ENCODE measurements around the gene CLASP2.
"Not testable (repeated sequence)": the region's sequence is repeated elsewhere in the genome, so short reads cannot be mapped to it uniquely, and the experiment has no call there.

CLASP2 gene

DNA sequence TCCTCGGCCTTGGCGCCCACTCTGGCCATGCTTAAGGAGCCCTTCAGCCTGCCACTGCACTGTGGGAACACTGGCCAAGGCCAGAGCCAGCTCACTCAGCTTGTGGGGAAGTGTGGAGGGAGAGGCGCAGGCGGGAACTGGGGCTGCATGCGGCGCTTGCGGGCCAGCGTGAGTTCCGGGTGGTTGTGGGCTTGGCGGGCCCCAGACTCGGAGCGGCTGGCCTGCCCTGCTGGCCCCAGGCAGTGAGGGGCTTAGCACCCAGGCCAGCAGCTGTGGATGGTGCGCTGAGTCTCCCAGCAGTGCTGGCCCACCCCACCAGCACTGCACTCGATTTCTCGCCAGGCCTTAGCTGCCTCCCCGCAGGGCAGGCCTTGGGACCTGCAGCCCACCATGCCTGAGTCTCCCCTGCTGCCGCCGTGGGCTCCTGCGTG, 264.7 kb downstream of the CLASP2 start:
- DNase-seq = no peak
- TF ChIP-seq POLR2A (IDR thresholded peaks at IDR 0.05; ENCODE audit: low read length) (no peak), GATA1 (IDR thresholded peaks at IDR 0.05; ENCODE audit: low read depth, low read length) (no peak)

DNA sequence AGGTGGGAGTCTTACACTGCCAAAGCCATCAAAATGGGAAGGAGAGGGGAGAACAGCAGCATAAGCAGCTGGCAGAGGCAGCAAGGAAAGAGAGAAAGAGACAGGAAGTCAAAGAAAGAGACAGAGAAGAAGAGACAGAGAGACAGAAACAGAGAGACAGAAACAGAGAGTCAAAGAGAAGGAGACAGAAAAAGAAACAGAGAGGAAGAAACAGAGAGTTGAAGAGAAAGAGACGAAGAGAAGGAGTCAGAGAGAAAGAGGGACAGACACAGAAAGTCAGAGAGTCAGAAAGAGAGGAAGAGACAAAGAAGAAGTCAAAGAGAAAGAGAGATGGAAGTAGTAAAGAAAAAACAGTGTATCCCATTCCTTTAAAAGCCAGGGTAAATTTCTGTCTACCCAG, 266.1 kb downstream of the CLASP2 start:
- DNase-seq = not testable (repeated sequence)

DNA sequence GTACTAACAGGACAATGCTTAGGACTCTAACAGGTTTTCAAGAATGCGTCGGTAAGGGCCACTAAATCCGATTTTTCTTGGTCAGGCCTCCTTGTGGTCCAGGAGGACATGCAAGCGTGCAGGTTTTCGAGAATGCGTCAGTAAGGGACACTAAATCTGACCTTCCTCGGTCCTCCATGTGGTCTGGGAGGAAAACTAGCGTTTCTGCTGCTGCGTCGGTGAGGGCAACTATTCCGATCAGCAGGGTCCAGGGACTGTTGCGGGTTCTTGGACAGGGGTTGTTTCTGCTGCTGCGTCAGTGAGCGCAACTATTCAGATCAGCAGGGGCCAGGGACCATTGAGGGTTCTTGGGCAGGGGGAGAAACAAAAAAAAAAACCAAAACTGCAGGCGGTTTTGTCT, 270.1 kb downstream of the CLASP2 start:
- TF ChIP-seq POLR2A (IDR thresholded peaks at IDR 0.05; ENCODE audit: low read length) (no peak), GATA1 (IDR thresholded peaks at IDR 0.05; ENCODE audit: low read depth, low read length) (no peak)
- DNase-seq = no peak

DNA sequence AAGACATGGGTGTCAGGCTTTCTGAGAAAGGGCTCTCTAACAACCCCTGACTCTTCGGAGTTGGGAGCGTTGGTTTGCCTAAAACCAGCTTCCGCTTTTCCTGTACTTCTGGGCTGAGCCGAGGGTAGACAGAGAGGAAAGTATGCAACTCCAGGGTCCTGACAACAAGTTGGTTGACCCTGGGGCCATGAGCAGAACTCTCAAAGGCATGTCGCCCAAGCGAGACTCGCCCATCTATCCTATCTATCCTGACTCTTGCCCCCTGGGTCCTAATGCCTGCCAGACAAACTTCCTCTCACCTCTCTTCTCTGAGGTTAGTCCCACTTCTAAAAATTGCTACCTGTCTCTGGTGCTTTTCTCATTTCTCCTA, 270.8 kb downstream of the CLASP2 start:
- DNase-seq = not testable (repeated sequence)

Data from erythroblast (primary cell).